GM20000 (cell line): ENCODE results near the gene C1orf21.

Source experiments
- DNase-seq: peaks from one replicate; pipeline ENCODE4 v3.0.0; 2012; ENCODE audit warnings: low spot score
- CTCF ChIP-seq: IDR thresholded peaks from 2 replicates; pipeline ENCODE4 v1.5.1; 2012; ENCODE audit warnings: mild to moderate bottlenecking, control low read depth; ENCODE audit errors: extremely low read depth, missing control alignments

The C1orf21 gene

GRCh38 chr1:184424157-184424556 is 37.3 kb downstream of the C1orf21 start:
- no peak for TF ChIP-seq CTCF

GRCh38 chr1:184424945-184425344 is 38.1 kb downstream of the C1orf21 start:
- DNase-seq, result no peak
- TF ChIP-seq CTCF, result no peak

More at GRCh38 chr1:184424157-184424556, 37.3 kb downstream of the C1orf21 start:
- DNase-seq, result no peak

- no peak for DNase-seq
- no peak for TF ChIP-seq CTCF
These were observed 38.8 kb downstream of the C1orf21 start for GRCh38 chr1:184425449-184426277.

- DNase-seq, result no peak
- no peak for TF ChIP-seq CTCF
These were observed 39.4 kb downstream of the C1orf21 start for GRCh38 chr1:184426278-184426674.

- DNase-seq, result no peak
These were observed 40.9 kb downstream of the C1orf21 start for GRCh38 chr1:184427722-184428121.

GRCh38 chr1:184428604-184429003 is 41.8 kb downstream of the C1orf21 start:
- no peak for TF ChIP-seq CTCF
- DNase-seq, result no peak

More at GRCh38 chr1:184427722-184428121, 40.9 kb downstream of the C1orf21 start:
- TF ChIP-seq CTCF, result no peak

- no peak for TF ChIP-seq CTCF
- DNase-seq, result no peak
These were observed 42.5 kb downstream of the C1orf21 start for GRCh38 chr1:184429335-184429734.
